ENCODE data around the gene ARL10.

DNA sequence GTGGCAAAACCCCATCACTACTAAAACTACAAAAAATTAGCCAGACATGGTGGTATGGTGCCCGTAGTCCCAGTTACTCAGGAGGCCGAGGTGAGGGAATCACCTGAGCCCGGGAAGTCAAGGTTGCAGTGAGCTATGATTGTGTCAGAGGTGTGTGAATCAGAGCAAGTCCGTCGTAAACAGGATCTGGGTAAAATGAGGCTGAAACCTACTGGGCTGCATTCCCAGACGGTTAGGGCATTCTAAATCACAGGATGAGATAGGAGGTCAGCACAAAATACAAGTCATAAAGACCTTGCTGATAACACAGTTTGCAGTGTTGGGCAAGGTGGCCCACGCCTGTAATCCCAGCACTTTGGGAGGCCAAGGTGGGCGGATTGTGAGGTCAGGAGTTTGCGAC, 53.0 kb downstream of the ARL10 start:
- no peak for TF ChIP-seq POLR2A (IDR thresholded peaks at IDR 0.05; ENCODE audit: low read depth, low read length)
- TF ChIP-seq POLR2AphosphoS5 (IDR thresholded peaks at IDR 0.05; ENCODE audit: low read depth, low read length), result no peak
- TF ChIP-seq TAF1 (IDR thresholded peaks at IDR 0.05; ENCODE audit: borderline replicate concordance, low read depth, low read length), result no peak

All from GM12892 (cell line).